ENCODE data around the gene DISC1. TPM values are rescaled to one million over a fixed set of nuclear protein-coding genes. Genes with fewer than 3 reads are reported as not detected.

The DISC1 gene
- total RNA-seq, 2 donors from 2014 or later: 2.3 to 7.0 TPM

GRCh38 chr1:231738554-231738953 lies 112.0 kb downstream of the DISC1 start:
- ATAC-seq (no peak), DNase-seq (no peak)
- Histone ChIP-seq H3K9me3 (no peaks in the 10 kb centered on the region), H3K27ac (no peak overlapping the region), H3K4me3 (no peak overlapping the region), H3K4me1 (no peaks in the 10 kb centered on the region), H3K27me3 (no peaks in the 10 kb centered on the region), H3K36me3 (replicated peaks in 1 of 2; ENCODE audit: insufficient read depth in 1 of 2, low read depth in 2 of 2) (no peaks in the 10 kb centered on the region)
- intact Hi-C loops (cut with DNase I): no loop called here
- TF ChIP-seq, protein P1, sequence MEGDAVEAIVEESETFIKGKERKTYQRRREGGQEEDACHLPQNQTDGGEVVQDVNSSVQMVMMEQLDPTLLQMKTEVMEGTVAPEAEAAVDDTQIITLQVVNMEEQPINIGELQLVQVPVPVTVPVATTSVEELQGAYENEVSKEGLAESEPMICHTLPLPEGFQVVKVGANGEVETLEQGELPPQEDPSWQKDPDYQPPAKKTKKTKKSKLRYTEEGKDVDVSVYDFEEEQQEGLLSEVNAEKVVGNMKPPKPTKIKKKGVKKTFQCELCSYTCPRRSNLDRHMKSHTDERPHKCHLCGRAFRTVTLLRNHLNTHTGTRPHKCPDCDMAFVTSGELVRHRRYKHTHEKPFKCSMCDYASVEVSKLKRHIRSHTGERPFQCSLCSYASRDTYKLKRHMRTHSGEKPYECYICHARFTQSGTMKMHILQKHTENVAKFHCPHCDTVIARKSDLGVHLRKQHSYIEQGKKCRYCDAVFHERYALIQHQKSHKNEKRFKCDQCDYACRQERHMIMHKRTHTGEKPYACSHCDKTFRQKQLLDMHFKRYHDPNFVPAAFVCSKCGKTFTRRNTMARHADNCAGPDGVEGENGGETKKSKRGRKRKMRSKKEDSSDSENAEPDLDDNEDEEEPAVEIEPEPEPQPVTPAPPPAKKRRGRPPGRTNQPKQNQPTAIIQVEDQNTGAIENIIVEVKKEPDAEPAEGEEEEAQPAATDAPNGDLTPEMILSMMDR (IDR thresholded peaks at IDR 0.05): no peak
- no peak for TF ChIP-seq POLR2A (IDR thresholded peaks at IDR 0.05)
- WGBS, 2 donors: 88 to 100% methylated on average over 1 of the region's 1 CpG

DNA sequence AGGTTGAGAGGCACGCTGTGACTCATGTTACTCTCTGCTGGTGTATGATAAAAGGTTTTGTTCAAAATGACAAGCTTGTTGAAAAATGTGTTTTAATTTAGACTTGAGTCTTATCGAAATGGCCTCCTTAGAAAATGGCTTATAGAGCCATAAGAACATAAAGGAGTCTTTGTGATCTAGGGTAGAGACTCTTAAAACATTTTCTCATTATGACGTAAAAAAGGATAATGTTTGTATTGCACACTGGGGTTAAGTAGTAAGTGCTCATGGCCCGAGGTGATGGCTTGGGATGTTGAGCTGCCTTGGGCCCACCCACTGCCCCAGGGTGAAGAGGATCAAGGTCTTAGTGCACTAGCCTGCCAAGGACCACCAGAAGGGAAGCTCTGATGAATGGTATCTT lies 117.4 kb downstream of the DISC1 start:
- Histone ChIP-seq H3K9me3 (no peaks in the 10 kb centered on the region), H3K27ac (no peak overlapping the region), H3K4me3 (no peak overlapping the region), H3K36me3 (replicated peaks in 1 of 2; ENCODE audit: insufficient read depth in 1 of 2, low read depth in 2 of 2) (no peaks in the 10 kb centered on the region), H3K27me3 (no peaks in the 10 kb centered on the region), H3K4me1 (no peaks in the 10 kb centered on the region)
- intact Hi-C loops (cut with DNase I): no loop called here
- DNase-seq (no peak), ATAC-seq (no peak)
- TF ChIP-seq POLR2A (IDR thresholded peaks at IDR 0.05): no peak
- TF ChIP-seq, protein P1 (IDR thresholded peaks at IDR 0.05): no peak
- 71 to 75% methylated on average over 4 of the region's 4 CpGs for WGBS, 2 donors

DNA sequence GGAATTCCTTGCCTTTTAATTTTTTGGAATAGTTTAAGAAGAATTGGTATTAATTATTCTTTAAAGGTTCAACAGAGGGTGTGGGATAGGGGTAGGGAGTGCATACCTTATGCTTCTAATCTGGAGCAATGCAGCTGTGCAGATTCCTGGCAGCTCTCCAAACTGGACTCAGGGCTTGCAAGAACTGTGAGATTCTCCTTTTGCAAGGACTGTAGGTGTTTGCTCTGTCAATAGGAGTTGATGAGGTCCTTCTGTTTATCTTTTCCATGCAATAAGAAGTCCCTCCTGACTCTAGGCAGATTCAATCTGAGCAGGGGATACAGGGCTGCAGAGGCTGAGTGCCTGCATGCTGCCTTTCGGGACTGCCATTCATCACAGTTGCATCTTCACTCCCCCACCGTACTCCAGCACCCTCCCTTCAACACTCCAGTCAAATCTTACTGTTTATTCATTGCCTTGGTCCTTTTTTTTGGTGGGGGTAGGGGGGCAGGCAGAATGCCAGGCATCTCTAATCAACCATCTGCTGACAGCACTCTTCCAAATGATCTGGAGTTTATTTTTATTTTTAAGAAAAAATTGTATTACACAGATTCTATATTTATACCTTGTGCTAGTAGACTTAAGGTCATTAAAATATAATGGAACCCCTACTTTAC lies 122.3 kb downstream of the DISC1 start:
- peak in 2 of 4 donors; percentile 24 to 46 for DNase-seq
- Histone ChIP-seq H3K27me3 (no peaks in the 10 kb centered on the region), H3K4me1 (no peaks in the 10 kb centered on the region), H3K27ac (no peak overlapping the region), H3K4me3 (no peak overlapping the region), H3K9me3 (peaks cover 0 to 11% (median 0%) of the 10 kb centered on the region in 3 donors), H3K36me3 (replicated peaks in 1 of 2; ENCODE audit: insufficient read depth in 1 of 2, low read depth in 2 of 2) (no peaks in the 10 kb centered on the region)
- no peak for ATAC-seq
- intact Hi-C loops (cut with DNase I): no loop called here
- 54 to 69% methylated on average over 2 of the region's 2 CpGs for WGBS, 2 donors
- TF ChIP-seq, protein P1 (IDR thresholded peaks at IDR 0.05): no peak
- no peak for TF ChIP-seq POLR2A (IDR thresholded peaks at IDR 0.05)

GRCh38 chr1:231750296-231750695 lies 123.7 kb downstream of the DISC1 start:
- no peak overlapping the region for H3K27ac ChIP-seq
- no peak for DNase-seq
- TF ChIP-seq, protein P1 (IDR thresholded peaks at IDR 0.05): no peak
- TF ChIP-seq POLR2A (IDR thresholded peaks at IDR 0.05): no peak
- H3K36me3 ChIP-seq (replicated peaks in 1 of 2; ENCODE audit: insufficient read depth in 1 of 2, low read depth in 2 of 2): no peaks in the 10 kb centered on the region
- H3K27me3 ChIP-seq: no peaks in the 10 kb centered on the region
- H3K9me3 ChIP-seq: peaks cover 0 to 11% (median 0%) of the 10 kb centered on the region in 3 donors
- no peak for ATAC-seq
- WGBS, 2 donors: 97 to 100% methylated on average over 2 of the region's 2 CpGs
- intact Hi-C loops (cut with DNase I): no loop called here
- H3K4me3 ChIP-seq: no peak overlapping the region
- H3K4me1 ChIP-seq: no peaks in the 10 kb centered on the region

DNA sequence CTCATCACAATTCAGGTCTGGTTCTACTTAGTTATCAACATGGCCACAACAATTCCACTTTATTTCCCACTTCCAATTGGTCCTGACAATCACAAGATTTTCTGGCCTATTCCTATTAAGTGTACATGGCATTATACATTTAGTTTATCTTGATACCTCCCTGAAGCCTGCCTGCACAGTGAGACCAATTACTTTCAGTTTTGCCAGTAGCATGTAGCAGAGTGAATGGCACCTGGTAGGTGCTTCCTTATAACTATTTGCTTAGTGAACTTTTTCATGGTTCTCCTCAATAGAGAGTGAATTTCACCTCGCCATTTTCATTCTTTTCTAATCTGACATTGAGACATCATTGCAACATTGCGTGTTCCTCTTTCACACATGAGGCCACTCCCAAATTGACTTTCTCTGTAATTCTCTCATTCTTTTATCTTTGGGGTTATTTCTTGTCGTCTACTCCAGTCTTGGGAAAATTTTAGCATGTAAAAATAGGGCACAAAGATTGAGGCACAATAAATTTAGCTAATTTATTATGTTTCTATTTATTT lies 124.3 kb downstream of the DISC1 start:
- no peak for DNase-seq
- intact Hi-C loops (cut with DNase I): no loop called here
- Histone ChIP-seq H3K27ac (no peak overlapping the region), H3K4me1 (no peaks in the 10 kb centered on the region), H3K36me3 (replicated peaks in 1 of 2; ENCODE audit: insufficient read depth in 1 of 2, low read depth in 2 of 2) (no peaks in the 10 kb centered on the region), H3K9me3 (peaks cover 0 to 11% (median 0%) of the 10 kb centered on the region in 3 donors), H3K4me3 (no peak overlapping the region), H3K27me3 (no peaks in the 10 kb centered on the region)
- TF ChIP-seq, protein P1 (IDR thresholded peaks at IDR 0.05): no peak
- WGBS, 2 donors: 79 to 82% methylated on average over 3 of the region's 3 CpGs
- ATAC-seq: no peak
